MM.1S (cell line): ENCODE measurements around the gene ENPP1.

Source experiments
- DNase-seq: peaks from one replicate; pipeline ENCODE4 v3.0.0-alpha.2; 2015
- H2AFZ ChIP-seq: fragments of 300-600 bp; sonication (generic); 2 replicates; pipeline ENCODE4 v1.6.0; 2016; ENCODE audit warnings: antibody characterized with exemption, low read length
- H3F3A ChIP-seq: fragments of 300-600 bp; sonication (generic); 2 replicates; pipeline ENCODE4 v1.6.1; 2016; ENCODE audit warnings: mild to moderate bottlenecking, antibody characterized with exemption, low read length, moderate library complexity, mixed read lengths; ENCODE audit not compliant: insufficient read depth
- H3K27ac ChIP-seq: fragments of 300-600 bp; sonication (generic); 2 replicates; pipeline ENCODE4 v1.5.1; 2016; ENCODE audit warnings: mild to moderate bottlenecking, low read length
- H3K27me3 ChIP-seq: fragments of 300-600 bp; sonication (generic); replicated peaks from 2 replicates; pipeline ENCODE4 v1.6.0; 2016; ENCODE audit warnings: low read length; ENCODE audit not compliant: insufficient read depth
- H3K36me3 ChIP-seq: fragments of 300-600 bp; sonication (generic); replicated peaks from 2 replicates; pipeline ENCODE4 v1.6.1; 2016; ENCODE audit warnings: mild to moderate bottlenecking, low read length, mixed read lengths; ENCODE audit not compliant: insufficient read depth
- H3K4me1 ChIP-seq: fragments of 300-600 bp; sonication (generic); 2 replicates; pipeline ENCODE4 v1.6.1; 2016; ENCODE audit warnings: low read length, mixed read lengths
- H3K4me2 ChIP-seq: fragments of 300-600 bp; sonication (generic); 2 replicates; pipeline ENCODE4 v1.6.0; 2016; ENCODE audit warnings: low read depth, low read length
- H3K4me3 ChIP-seq: fragments of 300-600 bp; sonication (generic); 2 replicates; pipeline ENCODE4 v1.5.1; 2016; ENCODE audit warnings: low read length, mixed read lengths
- H3K79me2 ChIP-seq: fragments of 300-600 bp; sonication (generic); 2 replicates; pipeline ENCODE4 v1.6.1; 2016; ENCODE audit warnings: mixed run types, low read length, mixed read lengths
- H3K9ac ChIP-seq: fragments of 300-600 bp; sonication (generic); 2 replicates; pipeline ENCODE4 v1.6.1; 2016; ENCODE audit warnings: low read length, mixed read lengths
- H3K9me2 ChIP-seq: fragments of 300-600 bp; sonication (generic); replicated peaks from 2 replicates; pipeline ENCODE4 v1.6.1; 2016; ENCODE audit warnings: mild to moderate bottlenecking, low read length, mixed read lengths; ENCODE audit not compliant: insufficient read depth
- H3K9me3 ChIP-seq: fragments of 300-600 bp; sonication (generic); replicated peaks from 2 replicates; pipeline ENCODE4 v1.6.1; 2016; ENCODE audit warnings: mild to moderate bottlenecking, low read length, mixed read lengths; ENCODE audit not compliant: insufficient read depth
- H4K20me1 ChIP-seq: fragments of 300-600 bp; sonication (generic); 2 replicates; pipeline ENCODE4 v1.6.1; 2016; ENCODE audit warnings: mild to moderate bottlenecking, low read length, moderate library complexity, mixed read lengths; ENCODE audit not compliant: insufficient read depth
- CTCF ChIP-seq: fragments of 300-600 bp; sonication (generic); IDR thresholded peaks from 2 replicates; pipeline ENCODE4 v1.5.1; 2016; ENCODE audit warnings: antibody characterized with exemption, low read length, mixed read lengths
- EZH2 ChIP-seq: fragments of 300-600 bp; sonication (generic); optimal IDR thresholded peaks from 2 replicates; pipeline ENCODE3; 2017; ENCODE audit warnings: low read depth, mild to moderate bottlenecking, antibody characterized with exemption, low read length, mixed read lengths
- EZH2phosphoT487 ChIP-seq: fragments of 300-600 bp; sonication (generic); IDR thresholded peaks from 2 replicates; pipeline ENCODE4 v1.6.1; 2018; ENCODE audit warnings: antibody characterized with exemption, low read length

The ENPP1 gene

GRCh38 chr6:131937703-131938631, 130.1 kb downstream of the ENPP1 start:
- Histone ChIP-seq H3F3A (no peaks in the 10 kb centered on the region), H3K27ac (no peak overlapping the region), H3K4me1 (no peaks in the 10 kb centered on the region), H3K4me3 (no peak overlapping the region), H3K9ac (no peak overlapping the region), H3K36me3 (no peaks in the 10 kb centered on the region), H3K79me2 (no peaks in the 10 kb centered on the region), H3K9me3 (no peaks in the 10 kb centered on the region), H4K20me1 (no peaks in the 10 kb centered on the region), H3K27me3 (no peaks in the 10 kb centered on the region), H3K4me2 (no peak overlapping the region), H3K9me2 (no peaks in the 10 kb centered on the region), H2AFZ (no peak overlapping the region)
- no peak for TF ChIP-seq CTCF
- TF ChIP-seq EZH2: no peak
- TF ChIP-seq EZH2phosphoT487: no peak
- DNase-seq: no peak
